HepG2 (cell line): ENCODE measurements around the gene E2F3. TPM values are rescaled to one million over a fixed set of nuclear protein-coding genes. Genes with fewer than 3 reads are reported as not detected.
A peak's percentile ranks its signal among the peaks of the same experiment; 100 is the strongest.

Source experiments
- ARNT2 ChIP-seq: sonication (generic); formaldehyde crosslinking; IDR thresholded peaks from 2 replicates; pipeline ENCODE4 v1.8.0; 2022; ENCODE audit warnings: mild to moderate bottlenecking, low read depth, missing genetic modification reagents, moderate library complexity
- BRCA1 ChIP-seq: sonication (generic); formaldehyde crosslinking; IDR thresholded peaks from 2 replicates; pipeline ENCODE4 v1.4.0; 2020; ENCODE audit warnings: missing genetic modification reagents
- JUND ChIP-seq: sonication (generic); formaldehyde crosslinking; IDR thresholded peaks from 2 replicates; pipeline ENCODE4 v1.8.0; 2022; ENCODE audit warnings: mild to moderate bottlenecking, missing genetic modification reagents
- KLF15 ChIP-seq: sonication (generic); formaldehyde crosslinking; IDR thresholded peaks from 2 replicates; pipeline ENCODE4 v1.8.1; 2023; ENCODE audit warnings: borderline replicate concordance, mild to moderate bottlenecking, inconsistent platforms, missing genetic modification reagents, mixed read lengths
- LCORL ChIP-seq, 2 experiments: fragments of 450-650 bp in 1 of 2; sonication (generic) in 1 of 2; formaldehyde crosslinking in 1 of 2; IDR thresholded peaks; 2 replicates each; pipeline versions ENCODE4 v1.5.0 to v1.6.1; 2017 to 2020; ENCODE audit warnings: antibody characterized with exemption in 1 of 2, missing genetic modification reagents in 1 of 2
- MEIS1 ChIP-seq: sonication (generic); formaldehyde crosslinking; IDR thresholded peaks from 2 replicates; pipeline ENCODE4 v1.9.0; 2021; ENCODE audit warnings: mild to moderate bottlenecking, missing genetic modification reagents, moderate library complexity, borderline replicate concordance
- MIER2 ChIP-seq: IDR thresholded peaks from 2 replicates; pipeline ENCODE4 v1.6.1; 2016; ENCODE audit warnings: missing biosample characterization, missing genetic modification reagents
- RFX1 ChIP-seq: fragments of 450-650 bp; IDR thresholded peaks from 2 replicates; pipeline ENCODE4 v1.6.1; 2017
- SAFB2 ChIP-seq: sonication (generic); formaldehyde crosslinking; IDR thresholded peaks from 2 replicates; pipeline ENCODE4 v1.5.1; 2020; ENCODE audit warnings: missing genetic modification reagents, low read depth, mild to moderate bottlenecking, borderline replicate concordance
- SOX6 ChIP-seq, 2 experiments: fragments of 450-650 bp in 1 of 2; sonication (generic) in 1 of 2; formaldehyde crosslinking in 1 of 2; IDR thresholded peaks; 2 replicates each; pipeline versions ENCODE4 v1.4.0 to v1.6.1; 2017 to 2020; ENCODE audit warnings: antibody characterized with exemption in 1 of 2, mild to moderate bottlenecking in 1 of 2, missing genetic modification reagents in 1 of 2
- SPEN ChIP-seq: sonication (generic); formaldehyde crosslinking; IDR thresholded peaks from 2 replicates; pipeline ENCODE4 v1.5.1; 2020; ENCODE audit warnings: low read depth, mild to moderate bottlenecking, missing genetic modification reagents
- ZNF143 ChIP-seq: sonication (generic); formaldehyde crosslinking; IDR thresholded peaks from 2 replicates; pipeline ENCODE4 v1.4.0; 2020; ENCODE audit warnings: missing genetic modification reagents
- ZNF260 ChIP-seq: sonication (generic); formaldehyde crosslinking; IDR thresholded peaks from 2 replicates; pipeline ENCODE4 v1.4.0; 2020; ENCODE audit warnings: missing genetic modification reagents, low read depth, mild to moderate bottlenecking, borderline replicate concordance
- ZNF281 ChIP-seq: sonication (generic); formaldehyde crosslinking; IDR thresholded peaks from 2 replicates; pipeline ENCODE4 v1.4.0; 2020; ENCODE audit warnings: missing genetic modification reagents, borderline replicate concordance
- ZNF598 ChIP-seq: sonication (generic); formaldehyde crosslinking; IDR thresholded peaks from 2 replicates; pipeline ENCODE4 v1.5.1; 2020; ENCODE audit warnings: mild to moderate bottlenecking, missing genetic modification reagents, borderline replicate concordance
- polyA plus RNA-seq, 8 experiments: library from polyadenylated mRNA; depleted of rRNA in 3 of 8; stranded (reverse) in 7 of 8; unstranded in 1 of 8; fragments of >200 nt; fragmentation: Illumina TruSeq in 4 of 8; extraction: Trizol in 4 of 8; gene quantifications; 2 replicates each; pipeline versions ENCODE4 v1.2.1 to v1.2.3, GENCODE V29; 2011 to 2016; ENCODE audit warnings: low read depth in 4 of 8, missing spikeins in 1 of 8, mixed read lengths in 1 of 8; ENCODE audit not compliant: insufficient read depth in 1 of 8
- total RNA-seq, 5 experiments: library from RNA; depleted of rRNA; stranded (reverse); fragments of >200 nt; fragmentation: Illumina TruSeq; extraction: Trizol; gene quantifications; 2 replicates each; pipeline ENCODE4 v1.2.3, GENCODE V29; 2016; ENCODE audit warnings: low read depth in 1 of 5
- TF ChIP-seq, protein P1 (sequence below): IDR thresholded peaks from 2 replicates; pipeline ENCODE4 v1.6.1; 2016; ENCODE audit warnings: low read depth, control low read depth
- TF ChIP-seq, protein P2 (sequence below): sonication (generic); formaldehyde crosslinking; IDR thresholded peaks from 2 replicates; pipeline ENCODE4 v1.4.0; 2020; ENCODE audit warnings: missing genetic modification reagents, borderline replicate concordance
- TF ChIP-seq, protein P3 (sequence below): sonication (generic); formaldehyde crosslinking; IDR thresholded peaks from 2 replicates; pipeline ENCODE4 v1.5.0; 2020; ENCODE audit warnings: missing genetic modification reagents

E2F3 gene
- total and polyA plus RNA-seq, 2 of the 13 experiments (the other 11 are each of a cell fraction or from before 2014, with no cell fraction given) = 8.5 to 12.7 TPM

- TF ChIP-seq LCORL (IDR thresholded peaks at IDR 0.05) = no peak
- TF ChIP-seq LCORL (CRISPR knock-in tag; IDR thresholded peaks at IDR 0.05) = peak; percentile 87
- 0 out of 2 replicates have a peak, but pooled peaks have one; percentile 10 for TF ChIP-seq JUND (CRISPR knock-in tag)
- no peak for TF ChIP-seq ZNF143 (CRISPR knock-in tag)
- TF ChIP-seq ARNT2 = peak; percentile 63; the same call in 1 of the 2 replicates
- TF ChIP-seq, protein P1, sequence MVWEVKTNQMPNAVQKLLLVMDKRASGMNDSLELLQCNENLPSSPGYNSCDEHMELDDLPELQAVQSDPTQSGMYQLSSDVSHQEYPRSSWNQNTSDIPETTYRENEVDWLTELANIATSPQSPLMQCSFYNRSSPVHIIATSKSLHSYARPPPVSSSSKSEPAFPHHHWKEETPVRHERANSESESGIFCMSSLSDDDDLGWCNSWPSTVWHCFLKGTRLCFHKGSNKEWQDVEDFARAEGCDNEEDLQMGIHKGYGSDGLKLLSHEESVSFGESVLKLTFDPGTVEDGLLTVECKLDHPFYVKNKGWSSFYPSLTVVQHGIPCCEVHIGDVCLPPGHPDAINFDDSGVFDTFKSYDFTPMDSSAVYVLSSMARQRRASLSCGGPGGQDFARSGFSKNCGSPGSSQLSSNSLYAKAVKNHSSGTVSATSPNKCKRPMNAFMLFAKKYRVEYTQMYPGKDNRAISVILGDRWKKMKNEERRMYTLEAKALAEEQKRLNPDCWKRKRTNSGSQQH (CRISPR knock-in tag) = 0 out of 2 replicates have a peak, but pooled peaks have one; percentile 83
- no peak for TF ChIP-seq SOX6 (IDR thresholded peaks at IDR 0.05)
- peak; percentile 26; the same call in 1 of the 2 replicates for TF ChIP-seq SOX6 (CRISPR knock-in tag; IDR thresholded peaks at IDR 0.05)
- peak; percentile 66 for TF ChIP-seq ZNF281 (CRISPR knock-in tag)
- no peak for TF ChIP-seq ZNF260 (CRISPR knock-in tag)
- TF ChIP-seq SPEN (CRISPR knock-in tag) = peak; percentile 77; the same call in 1 of the 2 replicates
- TF ChIP-seq, protein P2, sequence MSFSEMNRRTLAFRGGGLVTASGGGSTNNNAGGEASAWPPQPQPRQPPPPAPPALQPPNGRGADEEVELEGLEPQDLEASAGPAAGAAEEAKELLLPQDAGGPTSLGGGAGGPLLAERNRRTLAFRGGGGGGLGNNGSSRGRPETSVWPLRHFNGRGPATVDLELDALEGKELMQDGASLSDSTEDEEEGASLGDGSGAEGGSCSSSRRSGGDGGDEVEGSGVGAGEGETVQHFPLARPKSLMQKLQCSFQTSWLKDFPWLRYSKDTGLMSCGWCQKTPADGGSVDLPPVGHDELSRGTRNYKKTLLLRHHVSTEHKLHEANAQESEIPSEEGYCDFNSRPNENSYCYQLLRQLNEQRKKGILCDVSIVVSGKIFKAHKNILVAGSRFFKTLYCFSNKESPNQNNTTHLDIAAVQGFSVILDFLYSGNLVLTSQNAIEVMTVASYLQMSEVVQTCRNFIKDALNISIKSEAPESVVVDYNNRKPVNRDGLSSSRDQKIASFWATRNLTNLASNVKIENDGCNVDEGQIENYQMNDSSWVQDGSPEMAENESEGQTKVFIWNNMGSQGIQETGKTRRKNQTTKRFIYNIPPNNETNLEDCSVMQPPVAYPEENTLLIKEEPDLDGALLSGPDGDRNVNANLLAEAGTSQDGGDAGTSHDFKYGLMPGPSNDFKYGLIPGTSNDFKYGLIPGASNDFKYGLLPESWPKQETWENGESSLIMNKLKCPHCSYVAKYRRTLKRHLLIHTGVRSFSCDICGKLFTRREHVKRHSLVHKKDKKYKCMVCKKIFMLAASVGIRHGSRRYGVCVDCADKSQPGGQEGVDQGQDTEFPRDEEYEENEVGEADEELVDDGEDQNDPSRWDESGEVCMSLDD (CRISPR knock-in tag) = peak; percentile 78
- TF ChIP-seq SAFB2 (CRISPR knock-in tag) = 0 out of 2 replicates have a peak, but pooled peaks have one; percentile 16
- no peak for TF ChIP-seq RFX1
- no peak; the same call in 1 of the 2 replicates for TF ChIP-seq MEIS1
- 0 out of 2 replicates have a peak, but pooled peaks have one; percentile 35 for TF ChIP-seq KLF15
- 0 out of 2 replicates have a peak, but pooled peaks have one; percentile 50 for TF ChIP-seq BRCA1
- no peak for TF ChIP-seq MIER2
- TF ChIP-seq ZNF598 (CRISPR knock-in tag) = no peak
- TF ChIP-seq, protein P3, sequence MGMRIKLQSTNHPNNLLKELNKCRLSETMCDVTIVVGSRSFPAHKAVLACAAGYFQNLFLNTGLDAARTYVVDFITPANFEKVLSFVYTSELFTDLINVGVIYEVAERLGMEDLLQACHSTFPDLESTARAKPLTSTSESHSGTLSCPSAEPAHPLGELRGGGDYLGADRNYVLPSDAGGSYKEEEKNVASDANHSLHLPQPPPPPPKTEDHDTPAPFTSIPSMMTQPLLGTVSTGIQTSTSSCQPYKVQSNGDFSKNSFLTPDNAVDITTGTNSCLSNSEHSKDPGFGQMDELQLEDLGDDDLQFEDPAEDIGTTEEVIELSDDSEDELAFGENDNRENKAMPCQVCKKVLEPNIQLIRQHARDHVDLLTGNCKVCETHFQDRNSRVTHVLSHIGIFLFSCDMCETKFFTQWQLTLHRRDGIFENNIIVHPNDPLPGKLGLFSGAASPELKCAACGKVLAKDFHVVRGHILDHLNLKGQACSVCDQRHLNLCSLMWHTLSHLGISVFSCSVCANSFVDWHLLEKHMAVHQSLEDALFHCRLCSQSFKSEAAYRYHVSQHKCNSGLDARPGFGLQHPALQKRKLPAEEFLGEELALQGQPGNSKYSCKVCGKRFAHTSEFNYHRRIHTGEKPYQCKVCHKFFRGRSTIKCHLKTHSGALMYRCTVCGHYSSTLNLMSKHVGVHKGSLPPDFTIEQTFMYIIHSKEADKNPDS (CRISPR knock-in tag) = no peak
These were observed 1.5 kb downstream of the E2F3 start (continued) for GRCh38 chr6:20403070-20403765.
